ENCODE results near the gene RNF167. TPM values are rescaled to one million over a fixed set of nuclear protein-coding genes. Genes with fewer than 3 reads are reported as not detected.

Gene RNF167
- total and polyA plus RNA-seq, 2 of the 8 experiments (the other 6 are each of a cell fraction or from before 2014, with no cell fraction given) = 140 to 281 TPM

DNA sequence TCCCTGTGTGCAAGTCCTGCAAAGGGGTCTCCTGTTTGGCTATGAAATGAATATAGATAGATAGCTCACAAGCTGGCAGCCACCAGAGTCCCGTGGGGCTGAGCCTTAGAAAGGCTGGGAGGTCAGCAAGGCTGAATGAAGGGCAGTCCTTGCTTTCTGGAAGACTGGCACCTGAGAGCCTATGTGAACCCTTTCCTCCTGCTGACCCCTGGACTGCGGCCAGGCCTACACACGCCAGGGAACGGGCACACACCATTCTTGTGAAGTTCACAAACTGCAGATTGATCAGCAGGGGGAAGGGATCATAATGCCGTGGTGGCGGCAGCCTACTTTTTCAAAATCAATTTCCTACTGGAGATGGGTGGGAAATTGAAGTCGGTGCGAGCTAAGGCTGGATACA is 41.7 kb upstream of the RNF167 start:
- WGBS, 2 experiments (ENCODE audit: extremely low coverage in 1 of 2, insufficient coverage in 1 of 2, insufficient read length in 1 of 2, insufficient replicate concordance in 2 of 2, low coverage in 1 of 2, low lambda C conversion rate in 2 of 2, missing lambda C conversion rate in 1 of 2) = 78% methylated on average over 8 of the region's 8 CpGs; no CpG with 5 or more reads in 1 of the 2 experiments
- H4K5ac ChIP-seq (ENCODE audit: insufficient read length, low read depth, low read length) = no peak overlapping the region
- no peak overlapping the region for H2AK5ac ChIP-seq (ENCODE audit: low read depth, low read length)
- H3K4me2 ChIP-seq (ENCODE audit: insufficient read depth in 1 of 2, low read depth in 2 of 2, low read length in 2 of 2) = no peak overlapping the region
- H3K9ac ChIP-seq (replicated peaks in 1 of 4; ENCODE audit: extremely low read depth in 1 of 4, low read depth in 3 of 4, low read length in 3 of 4) = no peak overlapping the region
- no peak overlapping the region for H2BK5ac ChIP-seq (ENCODE audit: low read depth, low read length)
- peaks cover 4 to 19% (median 14%) of the 10 kb centered on the region in 4 experiments; a peak in 7 of 8 replicates for H3K36me3 ChIP-seq (ENCODE audit: control insufficient read depth in 2 of 4, insufficient read depth in 4 of 4, low read length in 3 of 4)
- ChIA-PET CTCF (ENCODE audit: partially characterized antibody) (interaction anchor here (0.6 to 3.0 kb wide), 4 partner anchors 11 to 117 kb away, joined by 3 to 22 read pairs (median 8); no protein-coding TSS in a partner anchor), POLR2A (ENCODE audit: partially characterized antibody) (interaction anchor here (1.2 to 6.4 kb wide), 2 partner anchors 39 to 194 kb away, joined by 5 to 49 read pairs; partner anchors contain the start of genes PELP1, RNF167 and SLC25A11)
- no peak overlapping the region for H2BK120ac ChIP-seq (replicated peaks; ENCODE audit: low read depth, low read length)
- H2BK15ac ChIP-seq (ENCODE audit: low read length) = no peak overlapping the region
- no peaks in the 10 kb centered on the region for H3K9me3 ChIP-seq (ENCODE audit: insufficient read depth in 2 of 2, low read depth in 1 of 2, low read length in 1 of 2)
- no peak overlapping the region for H3K27ac ChIP-seq (ENCODE audit: low read depth, low read length)
- peaks cover 0 to 11% (median 4%) of the 10 kb centered on the region in 4 experiments; a peak in 6 of 7 replicates for H3K4me1 ChIP-seq (replicated peaks in 1 of 4; ENCODE audit: control insufficient read depth in 3 of 4, insufficient read depth in 4 of 4, low read length in 3 of 4)
- H2BK12ac ChIP-seq (ENCODE audit: low read depth, low read length) = no peak overlapping the region
- no peak overlapping the region for H3K4me3 ChIP-seq (ENCODE audit: extremely low read depth in 1 of 4, insufficient read depth in 2 of 4, low read depth in 3 of 4, low read length in 4 of 4)
- H3K27me3 ChIP-seq (replicated peaks in 1 of 4; ENCODE audit: control insufficient read depth in 3 of 4, extremely low read depth in 1 of 4, insufficient read depth in 3 of 4, low read length in 3 of 4) = 0 out of 7 replicates have a peak, but pooled peaks cover 0 to 2% (median 0%) of the 10 kb centered on the region in 4 experiments
- peaks cover 3% of the 10 kb centered on the region; the same call in 1 of the 2 replicates for H3K23me2 ChIP-seq (ENCODE audit: low read depth, low read length)
- H4K91ac ChIP-seq (replicated peaks; ENCODE audit: insufficient read length, low read length) = no peak overlapping the region
- H3K4ac ChIP-seq (replicated peaks; ENCODE audit: insufficient read length, low read depth, low read length) = no peak overlapping the region
- H3K23ac ChIP-seq (ENCODE audit: insufficient read length) = no peak overlapping the region
- FAIRE-seq (no peak), DNase-seq (ENCODE audit: low read depth in 1 of 2, low spot score in 2 of 2) (no peak)
- no peak overlapping the region for H3K18ac ChIP-seq (ENCODE audit: extremely low read depth, low read length)
- no peaks in the 10 kb centered on the region; the same call in 1 of the 2 replicates for H3K79me1 ChIP-seq (ENCODE audit: low read depth, low read length)
- H2BK20ac ChIP-seq (ENCODE audit: low read length) = no peak overlapping the region
- H3K56ac ChIP-seq (replicated peaks; ENCODE audit: insufficient read length, low read depth, low read length) = no peak overlapping the region
- peak overlapping the region; percentile 14; the same call in 1 of the 2 replicates for H4K8ac ChIP-seq (ENCODE audit: extremely low read depth, insufficient read depth, low read length)
- H4K20me1 ChIP-seq (replicated peaks in 1 of 2; ENCODE audit: control insufficient read depth in 1 of 2, insufficient read depth in 2 of 2, low read length in 2 of 2) = peaks cover 0 to 10% of the 10 kb centered on the region in 2 experiments
- H2AFZ ChIP-seq (ENCODE audit: low read length) = no peak overlapping the region
- no peaks in the 10 kb centered on the region for H3K79me2 ChIP-seq (ENCODE audit: control insufficient read depth in 1 of 2, insufficient read depth in 2 of 2, low read length in 2 of 2)
- no peak overlapping the region for H3K14ac ChIP-seq (ENCODE audit: insufficient read length)
- TF ChIP-seq USF2 (IDR thresholded peaks at IDR 0.05; ENCODE audit: low read length) = no peak
- no peak for TF ChIP-seq JUND (IDR thresholded peaks at IDR 0.05; ENCODE audit: low read length)
- no peak for TF ChIP-seq RXRA (IDR thresholded peaks at IDR 0.05; ENCODE audit: insufficient read depth, low read depth, low read length)
- TF ChIP-seq KDM1A (IDR thresholded peaks at IDR 0.05; ENCODE audit: borderline replicate concordance, low read length) = no peak
- TF ChIP-seq SP4 (IDR thresholded peaks at IDR 0.05; ENCODE audit: low read length) = no peak
- no peak for TF ChIP-seq BACH1 (IDR thresholded peaks at IDR 0.05; ENCODE audit: low read length)
- TF ChIP-seq KDM4A (IDR thresholded peaks at IDR 0.05; ENCODE audit: low read depth, low read length, severe bottlenecking) = no peak
- no peak for TF ChIP-seq JUN (IDR thresholded peaks at IDR 0.05; ENCODE audit: low read depth, low read length)
- TF ChIP-seq SP1 (IDR thresholded peaks at IDR 0.05; ENCODE audit: low read depth, low read length) = no peak
- no peak for TF ChIP-seq CTBP2 (IDR thresholded peaks at IDR 0.05; ENCODE audit: borderline replicate concordance, insufficient read depth, insufficient read length, low read length)
- TF ChIP-seq SIRT6 (IDR thresholded peaks at IDR 0.05; ENCODE audit: low read length) = no peak
- TF ChIP-seq GABPA (IDR thresholded peaks at IDR 0.05; ENCODE audit: borderline replicate concordance, insufficient read depth, low read length) = no peak
- TF ChIP-seq KDM5A (IDR thresholded peaks at IDR 0.05; ENCODE audit: low read length) = no peak
